GM21528 (cell line): ENCODE data around the gene USP17L10.
"Not testable (repeated sequence)": the region's sequence is repeated elsewhere in the genome, so short reads cannot be mapped to it uniquely, and the experiment has no call there.

Experiments
- ATAC-seq: cut with Tn5 transposase; IDR thresholded peaks from one replicate; pipeline ENCODE4 v1.9.1; 2021; ENCODE audit warnings: mild to moderate bottlenecking, moderate library complexity; ENCODE audit not compliant: unreplicated experiment, low FRiP score

The USP17L10 gene, protein sequence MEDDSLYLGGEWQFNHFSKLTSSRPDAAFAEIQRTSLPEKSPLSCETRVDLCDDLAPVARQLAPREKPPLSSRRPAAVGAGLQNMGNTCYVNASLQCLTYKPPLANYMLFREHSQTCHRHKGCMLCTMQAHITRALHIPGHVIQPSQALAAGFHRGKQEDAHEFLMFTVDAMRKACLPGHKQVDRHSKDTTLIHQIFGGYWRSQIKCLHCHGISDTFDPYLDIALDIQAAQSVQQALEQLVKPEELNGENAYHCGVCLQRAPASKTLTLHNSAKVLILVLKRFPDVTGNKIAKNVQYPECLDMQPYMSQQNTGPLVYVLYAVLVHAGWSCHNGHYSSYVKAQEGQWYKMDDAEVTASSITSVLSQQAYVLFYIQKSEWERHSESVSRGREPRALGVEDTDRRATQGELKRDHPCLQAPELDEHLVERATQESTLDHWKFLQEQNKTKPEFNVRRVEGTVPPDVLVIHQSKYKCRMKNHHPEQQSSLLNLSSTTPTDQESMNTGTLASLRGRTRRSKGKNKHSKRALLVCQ

GRCh38 chr4:9210357-9210756 is at the start of gene USP17L10:
USP17L10 (plus strand) TSS chr4:9210657; CDS start chr4:9210657, 0 bp downstream.
- ATAC-seq: not testable (repeated sequence)

DNA sequence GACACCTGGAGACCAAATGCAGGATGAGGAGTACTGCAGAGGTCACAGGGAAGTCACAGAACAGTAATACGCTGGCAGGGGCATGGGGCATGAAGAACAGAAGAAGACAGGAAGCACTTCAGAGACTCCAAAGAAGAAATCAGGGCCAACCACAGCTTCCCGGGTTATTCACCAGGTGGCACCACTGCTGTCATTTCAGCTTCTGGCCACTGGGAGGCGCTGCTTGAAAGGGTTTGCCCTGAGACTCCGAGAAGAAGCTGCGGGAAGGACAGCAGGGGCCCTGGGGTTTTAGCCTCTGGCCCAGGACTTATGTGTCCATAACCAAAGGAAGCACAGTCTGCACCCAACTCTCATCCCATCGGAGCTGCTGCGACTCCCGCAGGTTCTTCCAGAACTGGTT is 44.5 kb upstream of the USP17L10 start:
- ATAC-seq: not testable (repeated sequence)

DNA sequence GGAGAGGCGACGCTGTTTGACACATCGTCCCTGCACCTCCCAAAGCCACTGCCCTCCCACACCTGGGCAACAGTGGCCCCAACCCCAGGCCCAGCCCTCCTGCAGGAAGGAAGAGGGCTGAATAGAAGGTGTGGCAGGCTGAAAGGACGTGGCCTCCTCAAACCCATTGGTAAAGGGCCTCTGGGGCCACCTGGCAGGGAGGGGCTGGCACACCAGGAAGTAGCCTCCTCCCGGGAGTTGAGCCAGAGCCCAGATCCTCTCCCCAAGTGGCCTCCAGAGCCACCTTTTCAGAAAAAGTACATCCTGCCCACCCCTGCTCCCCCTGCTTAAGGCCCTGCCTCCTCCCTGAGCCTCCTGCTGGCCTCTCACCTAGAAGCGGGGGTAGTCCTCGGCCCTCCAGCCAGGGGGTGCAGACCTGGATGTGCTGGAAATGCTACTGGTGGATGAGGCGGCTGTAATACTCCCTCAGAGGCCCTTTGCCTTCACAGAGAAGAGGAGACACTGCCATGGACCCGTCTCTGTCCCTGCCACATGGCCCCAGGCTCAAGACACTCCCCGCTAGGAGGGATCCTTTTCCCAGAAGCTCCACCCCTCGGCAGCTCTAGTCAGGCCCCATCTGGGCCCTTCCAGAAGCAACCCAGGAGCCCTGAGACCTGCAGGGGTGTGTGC is 40.5 kb upstream of the USP17L10 start, which contains the start of gene FAM90A26:
FAM90A26 (plus strand) TSS at position 619 of the 669 bp plus-strand sequence. CDS start 2,764 bp downstream, outside the sequence.
- not testable (repeated sequence) for ATAC-seq

DNA sequence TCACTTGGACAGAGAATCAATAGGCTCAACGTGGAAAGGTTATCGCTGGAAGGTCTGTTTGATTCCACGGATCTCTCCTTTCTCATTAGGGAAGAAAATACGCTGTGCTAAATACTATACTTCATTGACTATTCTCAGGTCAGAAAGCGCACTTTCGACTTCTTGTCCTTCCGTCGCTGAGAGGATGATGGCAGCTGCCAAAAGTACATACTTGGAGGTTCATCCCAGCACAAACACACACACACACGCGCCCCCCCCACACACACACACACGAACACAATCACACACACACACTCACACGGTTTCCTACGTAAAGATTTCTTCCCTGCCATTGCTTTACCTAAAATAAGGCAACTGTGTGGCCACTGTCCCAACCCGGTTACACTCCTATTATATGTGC is 4.2 kb downstream of the USP17L10 start:
- not testable (repeated sequence) for ATAC-seq

GRCh38 chr4:9215105-9215504 is 4.6 kb downstream of the USP17L10 start, which contains the start of gene USP17L11:
USP17L11 (plus strand) TSS chr4:9215405; CDS start chr4:9215405, 0 bp downstream.
- not testable (repeated sequence) for ATAC-seq

DNA sequence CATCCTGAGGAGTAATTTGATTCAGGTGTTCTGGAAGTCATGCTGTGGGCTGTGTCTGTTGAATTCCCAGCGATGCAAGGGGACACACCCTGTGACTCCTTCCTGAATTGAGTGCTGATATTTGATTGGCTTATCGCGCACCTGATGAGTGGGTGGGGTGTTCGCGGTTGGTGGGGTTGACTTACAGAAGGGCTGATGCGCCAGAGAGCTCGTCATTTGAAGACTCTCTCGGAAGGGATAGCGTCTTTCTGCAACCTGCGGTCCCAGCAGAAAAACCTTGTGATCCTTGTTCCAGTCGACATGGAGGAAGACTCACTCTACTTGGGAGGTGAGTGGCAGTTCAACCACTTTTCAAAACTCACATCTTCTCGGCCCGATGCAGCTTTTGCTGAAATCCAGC is 9.4 kb downstream of the USP17L10 start, which contains the start of gene USP17L12:
USP17L12 (plus strand) TSS at position 301 of the 400 bp plus-strand sequence; CDS start at position 301, 0 bp downstream.
- not testable (repeated sequence) for ATAC-seq

- ATAC-seq: not testable (repeated sequence)
Observed at GRCh38 chr4:9224596-9224995, 14.1 kb downstream of the USP17L10 start, which contains the start of gene USP17L13. USP17L13 (plus strand) TSS chr4:9224896; CDS start chr4:9224896, 0 bp downstream.

DNA sequence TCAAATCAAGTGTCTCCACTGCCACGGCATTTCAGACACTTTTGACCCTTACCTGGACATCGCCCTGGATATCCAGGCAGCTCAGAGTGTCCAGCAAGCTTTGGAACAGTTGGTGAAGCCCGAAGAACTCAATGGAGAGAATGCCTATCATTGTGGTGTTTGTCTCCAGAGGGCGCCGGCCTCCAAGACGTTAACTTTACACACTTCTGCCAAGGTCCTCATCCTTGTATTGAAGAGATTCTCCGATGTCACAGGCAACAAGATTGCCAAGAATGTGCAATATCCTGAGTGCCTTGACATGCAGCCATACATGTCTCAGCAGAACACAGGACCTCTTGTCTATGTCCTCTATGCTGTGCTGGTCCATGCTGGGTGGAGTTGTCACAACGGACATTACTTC is 19.8 kb downstream of the USP17L10 start:
- not testable (repeated sequence) for ATAC-seq

GRCh38 chr4:9234085-9234484 is 23.6 kb downstream of the USP17L10 start, which contains the start of gene USP17L15:
USP17L15 (plus strand) TSS chr4:9234385; CDS start chr4:9234385, 0 bp downstream.
- not testable (repeated sequence) for ATAC-seq

DNA sequence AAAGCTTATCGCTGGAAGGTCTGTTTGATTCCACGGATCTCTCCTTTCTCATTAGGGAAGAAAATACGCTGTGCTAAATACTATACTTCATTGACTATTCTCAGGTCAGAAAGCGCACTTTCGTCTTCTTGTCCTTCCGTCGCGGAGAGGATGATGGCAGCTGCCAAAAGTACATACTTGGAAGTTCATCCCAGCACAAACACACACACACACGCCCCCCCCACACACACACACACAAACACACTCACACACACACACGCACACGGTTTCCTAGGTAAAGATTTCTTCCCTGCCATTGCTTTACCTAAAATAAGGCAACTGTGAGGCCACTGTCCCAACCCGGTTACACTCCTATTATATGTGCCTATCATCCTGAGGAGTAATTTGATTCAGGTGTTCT is 28.0 kb downstream of the USP17L10 start:
- ATAC-seq: not testable (repeated sequence)

- ATAC-seq: not testable (repeated sequence)
Observed at GRCh38 chr4:9243579-9243978, 33.1 kb downstream of the USP17L10 start, which contains the start of gene USP17L17. USP17L17 (plus strand) TSS chr4:9243879; CDS start chr4:9243879, 0 bp downstream.

DNA sequence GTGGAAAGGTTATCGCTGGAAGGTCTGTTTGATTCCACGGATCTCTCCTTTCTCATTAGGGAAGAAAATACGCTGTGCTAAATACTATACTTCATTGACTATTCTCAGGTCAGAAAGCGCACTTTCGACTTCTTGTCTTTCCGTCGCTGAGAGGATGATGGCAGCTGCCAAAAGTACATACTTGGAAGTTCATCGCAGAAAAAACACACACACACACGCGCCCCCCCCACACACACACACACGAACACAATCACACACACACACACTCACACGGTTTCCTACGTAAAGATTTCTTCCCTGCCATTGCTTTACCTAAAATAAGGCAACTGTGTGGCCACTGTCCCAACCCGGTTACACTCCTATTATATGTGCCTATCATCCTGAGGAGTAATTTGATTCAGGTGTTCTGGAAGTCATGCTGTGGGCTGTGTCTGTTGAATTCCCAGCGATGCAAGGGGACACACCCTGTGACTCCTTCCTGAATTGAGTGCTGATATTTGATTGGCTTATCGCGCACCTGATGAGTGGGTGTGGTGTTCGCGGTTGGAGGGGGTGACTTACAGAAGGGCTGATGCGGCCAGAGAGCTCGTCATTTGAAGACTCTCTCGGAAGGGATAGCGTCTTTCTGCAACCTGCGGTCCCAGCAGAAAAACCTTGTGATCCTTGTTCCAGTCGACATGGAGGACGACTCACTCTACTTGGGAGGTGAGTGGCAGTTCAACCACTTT is 37.7 kb downstream of the USP17L10 start, which contains the start of gene USP17L18:
USP17L18 (plus strand) TSS at position 678 of the 728 bp plus-strand sequence; CDS start at position 678, 0 bp downstream.
- ATAC-seq: not testable (repeated sequence)

DNA sequence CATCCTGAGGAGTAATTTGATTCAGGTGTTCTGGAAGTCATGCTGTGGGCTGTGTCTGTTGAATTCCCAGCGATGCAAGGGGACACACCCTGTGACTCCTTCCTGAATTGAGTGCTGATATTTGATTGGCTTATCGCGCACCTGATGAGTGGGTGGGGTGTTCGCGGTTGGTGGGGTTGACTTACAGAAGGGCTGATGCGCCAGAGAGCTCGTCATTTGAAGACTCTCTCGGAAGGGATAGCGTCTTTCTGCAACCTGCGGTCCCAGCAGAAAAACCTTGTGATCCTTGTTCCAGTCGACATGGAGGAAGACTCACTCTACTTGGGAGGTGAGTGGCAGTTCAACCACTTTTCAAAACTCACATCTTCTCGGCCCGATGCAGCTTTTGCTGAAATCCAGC is 42.6 kb downstream of the USP17L10 start, which contains the start of gene USP17L19:
USP17L19 (plus strand) TSS at position 301 of the 400 bp plus-strand sequence; CDS start at position 301, 0 bp downstream.
- not testable (repeated sequence) for ATAC-seq

DNA sequence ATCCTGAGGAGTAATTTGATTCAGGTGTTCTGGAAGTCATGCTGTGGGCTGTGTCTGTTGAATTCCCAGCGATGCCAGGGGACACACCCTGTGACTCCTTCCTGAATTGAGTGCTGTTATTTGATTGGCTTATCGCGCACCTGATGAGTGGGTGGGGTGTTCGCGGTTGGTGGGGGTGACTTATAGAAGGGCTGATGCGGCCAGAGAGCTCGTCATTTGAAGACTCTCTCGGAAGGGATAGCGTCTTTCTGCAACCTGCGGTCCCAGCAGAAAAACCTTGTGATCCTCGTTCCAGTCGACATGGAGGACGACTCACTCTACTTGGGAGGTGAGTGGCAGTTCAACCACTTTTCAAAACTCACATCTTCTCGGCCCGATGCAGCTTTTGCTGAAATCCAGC is 47.4 kb downstream of the USP17L10 start, which contains the start of gene USP17L20:
USP17L20 (plus strand) TSS at position 301 of the 400 bp plus-strand sequence; CDS start at position 301, 0 bp downstream.
- ATAC-seq: not testable (repeated sequence)
